ENCODE results near the gene NEU1. TPM values are rescaled to one million over a fixed set of nuclear protein-coding genes. Genes with fewer than 3 reads are reported as not detected.
"Not testable (repeated sequence)": the region's sequence is repeated elsewhere in the genome, so short reads cannot be mapped to it uniquely, and the experiment has no call there.

The NEU1 gene
- total RNA-seq, 1 experiment from 2014 or later: 56.2 TPM

DNA sequence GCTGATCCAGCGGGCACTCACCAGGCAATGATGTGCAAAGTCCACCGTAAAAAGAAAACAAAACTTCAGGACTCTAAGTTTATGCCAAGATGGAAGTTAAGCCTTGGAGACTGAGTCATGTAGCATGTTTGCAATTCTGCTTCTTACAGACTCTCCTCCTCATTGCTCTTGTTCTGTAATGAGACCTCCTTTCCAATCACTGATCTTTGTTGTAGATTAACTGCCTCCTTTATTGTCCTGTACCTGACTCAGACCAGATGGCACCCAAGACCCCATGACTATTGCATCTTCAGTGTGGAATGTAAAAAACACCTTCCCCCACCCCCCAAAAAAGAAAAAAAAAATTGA lies 11.2 kb downstream of the NEU1 start:
- no peaks in the 10 kb centered on the region for H3K36me3 ChIP-seq (replicated peaks; ENCODE audit: control insufficient read depth, insufficient read depth, low read length)
- no peaks in the 10 kb centered on the region for H3K27me3 ChIP-seq (ENCODE audit: control insufficient read depth, insufficient read depth, low read length)
- DNase-seq: no peak
- no peak overlapping the region for H3K4me3 ChIP-seq (ENCODE audit: insufficient read depth, low read depth, low read length)

DNA sequence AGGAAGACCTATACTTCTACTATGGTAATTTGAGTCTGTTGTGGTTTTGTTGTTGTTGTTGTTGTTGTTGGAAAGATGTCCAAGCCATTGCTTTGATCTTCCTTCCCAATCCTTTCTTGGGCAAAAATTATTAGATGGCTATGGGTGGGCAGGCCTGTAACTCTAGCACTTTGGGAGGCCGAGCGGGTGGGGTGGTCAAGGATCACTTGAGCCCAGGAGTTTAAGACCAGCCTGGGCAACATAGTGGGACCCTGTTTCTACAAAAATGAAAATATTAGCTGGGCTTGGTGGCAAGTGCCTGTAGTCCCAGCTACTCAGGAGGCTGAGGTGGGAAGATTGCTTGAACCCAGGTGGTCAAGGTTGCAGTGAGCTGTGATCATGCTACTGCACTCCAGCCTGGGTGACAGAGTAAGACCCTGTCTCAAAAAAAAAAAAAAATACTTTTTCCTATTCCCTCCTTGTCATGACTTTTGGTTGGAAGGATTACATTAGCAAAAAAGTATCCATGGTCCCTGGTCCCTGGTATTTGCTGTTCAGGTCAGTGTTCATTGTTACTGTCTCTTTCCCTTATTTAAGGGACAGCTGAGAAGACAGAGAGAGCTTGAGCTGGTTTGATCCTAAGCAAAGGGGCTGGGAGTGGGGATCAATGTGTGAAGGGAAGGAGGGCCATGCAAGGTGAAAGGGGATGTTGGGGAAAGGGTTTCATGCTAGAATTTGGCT lies 11.7 kb downstream of the NEU1 start:
- Histone ChIP-seq H3K4me3 (ENCODE audit: insufficient read depth, low read depth, low read length) (no peak overlapping the region), H3K36me3 (replicated peaks; ENCODE audit: control insufficient read depth, insufficient read depth, low read length) (no peaks in the 10 kb centered on the region), H3K27me3 (ENCODE audit: control insufficient read depth, insufficient read depth, low read length) (no peaks in the 10 kb centered on the region)
- DNase-seq: peak; percentile 31

DNA sequence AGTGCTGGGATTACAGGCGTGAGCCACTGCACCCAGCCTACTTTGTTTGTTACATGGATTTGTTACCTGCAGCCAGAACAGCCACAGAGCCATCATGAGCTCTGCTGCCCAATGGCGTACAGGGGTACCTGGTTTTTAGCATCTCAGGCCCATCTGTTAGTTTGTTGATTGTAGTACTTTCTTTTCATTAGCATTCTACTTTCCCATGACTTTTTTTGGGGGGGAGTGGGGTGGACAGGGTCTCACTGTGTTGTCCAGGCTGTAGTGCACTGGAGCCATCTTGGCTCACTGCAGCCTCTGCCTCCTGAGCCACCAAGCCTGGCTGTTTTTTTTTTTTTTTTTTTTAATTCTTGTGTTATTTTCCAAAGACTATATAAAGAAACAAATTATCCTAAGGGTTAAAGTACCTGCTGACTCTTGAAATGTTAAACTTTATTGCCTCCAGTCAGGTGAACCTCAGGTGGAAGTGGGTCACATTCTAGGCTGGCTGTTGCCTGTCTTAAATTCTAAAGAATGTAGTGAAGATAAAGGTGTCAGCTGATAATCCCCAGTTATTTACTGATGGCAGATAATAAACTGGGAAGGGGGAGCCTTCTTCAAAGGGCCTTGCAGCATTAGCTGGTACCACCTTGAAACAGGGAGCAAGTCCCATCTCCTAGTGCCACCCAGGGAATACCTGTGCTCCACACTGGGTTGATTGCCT lies 15.2 kb downstream of the NEU1 start:
- H3K4me3 ChIP-seq (ENCODE audit: insufficient read depth, low read depth, low read length): no peak overlapping the region
- H3K27me3 ChIP-seq (ENCODE audit: control insufficient read depth, insufficient read depth, low read length): no peaks in the 10 kb centered on the region
- no peaks in the 10 kb centered on the region for H3K36me3 ChIP-seq (replicated peaks; ENCODE audit: control insufficient read depth, insufficient read depth, low read length)
- DNase-seq: no peak

DNA sequence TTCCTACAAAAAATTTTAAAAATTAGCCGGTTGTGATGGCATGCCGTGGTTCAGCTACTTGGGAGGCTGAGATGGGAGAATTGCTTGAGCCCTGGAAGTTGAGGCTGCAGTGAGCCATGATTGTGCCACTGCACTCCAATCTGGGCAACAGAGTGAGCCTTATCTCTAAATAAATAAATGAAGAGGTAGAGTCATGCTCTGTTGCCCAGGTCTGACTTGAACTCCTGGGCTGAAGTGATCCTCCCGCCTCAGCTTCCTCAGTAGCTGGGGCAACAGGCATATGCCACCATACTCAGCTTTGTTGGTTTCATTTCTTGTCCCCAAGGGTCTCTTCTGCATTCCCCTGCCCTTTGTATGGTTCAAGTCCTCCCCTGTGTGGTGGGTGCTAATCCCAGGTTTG lies 18.1 kb downstream of the NEU1 start:
- Histone ChIP-seq H3K36me3 (replicated peaks; ENCODE audit: control insufficient read depth, insufficient read depth, low read length) (peaks cover 8% of the 10 kb centered on the region), H3K27me3 (ENCODE audit: control insufficient read depth, insufficient read depth, low read length) (no peaks in the 10 kb centered on the region), H3K4me3 (ENCODE audit: insufficient read depth, low read depth, low read length) (no peak overlapping the region)
- DNase-seq: peak; percentile 22

DNA sequence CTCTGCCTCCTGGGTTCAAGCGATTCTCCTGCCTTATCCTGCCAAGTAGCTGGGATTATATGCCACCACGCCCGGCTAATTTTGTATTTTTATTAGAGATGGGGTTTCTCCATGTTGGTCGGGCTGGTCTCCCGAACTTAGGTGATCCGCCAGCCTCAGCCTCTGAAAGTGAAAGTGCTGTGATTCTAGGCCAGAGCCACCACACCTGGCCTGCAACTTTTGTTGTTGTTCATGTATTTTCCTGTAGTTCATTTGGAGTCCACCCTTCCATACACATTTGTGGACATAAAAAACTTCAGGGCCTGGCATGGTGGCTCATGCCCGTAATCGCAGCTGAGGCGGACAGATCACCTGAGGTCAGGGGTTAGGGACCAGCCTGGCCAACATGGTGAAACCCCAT lies 20.6 kb downstream of the NEU1 start:
- H3K36me3 ChIP-seq (replicated peaks; ENCODE audit: control insufficient read depth, insufficient read depth, low read length): peaks cover 31% of the 10 kb centered on the region
- DNase-seq: no peak
- no peak overlapping the region for H3K4me3 ChIP-seq (ENCODE audit: insufficient read depth, low read depth, low read length)
- H3K27me3 ChIP-seq (ENCODE audit: control insufficient read depth, insufficient read depth, low read length): no peaks in the 10 kb centered on the region

DNA sequence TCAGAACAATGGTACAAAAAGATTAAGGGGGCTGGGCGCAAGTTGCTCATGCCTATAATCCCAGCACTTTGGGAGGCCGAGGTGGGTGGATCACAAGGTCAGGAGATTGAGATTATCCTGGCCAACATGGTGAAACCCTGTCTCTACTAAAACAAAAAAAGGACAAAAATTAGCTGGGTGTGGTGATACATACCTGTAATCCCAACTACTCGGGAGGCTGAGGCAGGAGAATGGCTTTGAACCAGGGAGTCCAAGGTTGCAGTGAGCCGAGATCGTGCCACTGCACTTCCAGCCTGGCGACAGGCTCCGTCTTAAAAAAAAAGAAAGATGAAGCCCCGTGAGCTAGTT lies 22.9 kb downstream of the NEU1 start:
- H3K4me3 ChIP-seq (ENCODE audit: insufficient read depth, low read depth, low read length); H3K27me3 ChIP-seq (ENCODE audit: control insufficient read depth, insufficient read depth, low read length); DNase-seq: not testable (repeated sequence)
- peaks cover 41% of the 10 kb centered on the region for H3K36me3 ChIP-seq (replicated peaks; ENCODE audit: control insufficient read depth, insufficient read depth, low read length)

DNA sequence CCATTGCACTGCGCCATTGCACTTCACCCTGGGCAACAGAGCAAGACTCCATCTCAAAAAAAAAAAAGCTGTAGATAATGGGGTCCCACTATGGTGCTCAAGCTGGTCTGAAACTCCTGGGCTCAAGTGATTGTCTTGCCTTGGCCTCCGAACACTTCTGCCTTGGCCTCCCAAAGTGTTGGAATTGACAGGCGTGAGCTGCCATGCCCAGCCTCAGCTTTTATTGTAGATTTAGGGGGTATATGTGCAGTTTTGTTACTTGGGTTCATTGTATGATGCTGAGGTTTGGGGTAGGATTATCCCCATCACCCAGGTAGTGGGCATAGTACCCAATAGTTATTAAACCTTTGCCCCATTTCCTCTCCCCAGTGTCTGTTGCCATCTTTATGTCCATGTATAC lies 23.7 kb downstream of the NEU1 start:
- DNase-seq: no peak
- peaks cover 41% of the 10 kb centered on the region for H3K36me3 ChIP-seq (replicated peaks; ENCODE audit: control insufficient read depth, insufficient read depth, low read length)
- no peaks in the 10 kb centered on the region for H3K27me3 ChIP-seq (ENCODE audit: control insufficient read depth, insufficient read depth, low read length)
- H3K4me3 ChIP-seq (ENCODE audit: insufficient read depth, low read depth, low read length): no peak overlapping the region

DNA sequence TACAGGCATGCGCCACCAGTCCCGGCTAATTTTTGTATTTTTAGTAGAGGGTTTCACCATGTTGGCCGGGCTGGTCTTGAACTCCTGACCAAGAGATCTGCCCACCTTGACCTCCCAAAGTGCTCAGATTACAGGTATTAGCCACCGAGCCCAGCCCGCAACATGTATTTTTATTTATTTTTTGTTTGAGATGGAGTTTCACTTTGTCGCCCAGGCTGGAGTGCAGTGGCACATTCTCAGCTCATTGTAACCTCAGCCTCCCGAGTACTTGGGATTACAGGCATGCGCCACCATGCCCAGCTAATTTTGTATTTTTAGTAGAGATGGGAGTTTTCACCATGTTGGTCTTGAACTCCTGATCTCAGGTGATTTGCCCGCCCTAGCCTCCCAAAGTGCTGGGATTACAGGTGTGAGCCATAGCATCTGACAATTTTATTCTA lies 24.5 kb downstream of the NEU1 start:
- H3K36me3 ChIP-seq (replicated peaks; ENCODE audit: control insufficient read depth, insufficient read depth, low read length): peaks cover 41% of the 10 kb centered on the region
- not testable (repeated sequence) for H3K27me3 ChIP-seq (ENCODE audit: control insufficient read depth, insufficient read depth, low read length); H3K4me3 ChIP-seq (ENCODE audit: insufficient read depth, low read depth, low read length); DNase-seq

DNA sequence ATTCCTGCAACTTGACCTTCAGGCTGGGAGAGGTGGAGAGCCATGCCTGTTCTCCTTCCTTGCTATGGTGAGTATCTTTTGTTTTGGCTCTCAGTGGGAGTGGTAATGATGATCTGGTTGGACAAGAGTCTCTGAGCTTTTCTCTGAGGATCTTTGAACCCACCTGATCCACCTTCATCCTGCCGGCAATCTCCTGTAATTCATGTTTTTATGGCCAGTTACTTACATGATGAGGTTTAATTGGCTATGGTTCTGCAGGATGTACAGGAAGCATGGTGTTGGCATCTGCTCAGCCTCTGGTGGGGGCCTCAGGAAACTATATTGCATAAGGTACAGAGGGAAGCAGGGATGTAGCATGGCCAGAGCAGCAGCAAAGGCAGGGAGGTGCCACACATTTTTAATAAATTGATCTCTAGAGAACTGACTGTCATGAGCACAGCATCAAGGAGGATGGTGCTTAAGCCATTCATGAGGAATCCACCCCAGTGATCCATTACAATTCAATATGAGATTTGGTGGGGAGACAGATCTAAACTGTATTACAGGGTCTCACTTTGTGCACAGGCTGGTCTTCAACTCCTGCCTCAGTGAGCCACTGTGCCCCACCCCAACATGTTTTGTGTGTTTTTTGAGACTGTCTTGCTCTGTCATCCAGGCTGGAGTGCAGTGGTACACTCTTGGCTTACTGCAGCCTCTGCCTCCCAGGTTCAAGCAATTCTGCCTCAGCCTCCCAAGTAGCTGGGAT lies 25.1 kb downstream of the NEU1 start:
- no peak for DNase-seq
- peaks cover 41% of the 10 kb centered on the region for H3K36me3 ChIP-seq (replicated peaks; ENCODE audit: control insufficient read depth, insufficient read depth, low read length)

DNA sequence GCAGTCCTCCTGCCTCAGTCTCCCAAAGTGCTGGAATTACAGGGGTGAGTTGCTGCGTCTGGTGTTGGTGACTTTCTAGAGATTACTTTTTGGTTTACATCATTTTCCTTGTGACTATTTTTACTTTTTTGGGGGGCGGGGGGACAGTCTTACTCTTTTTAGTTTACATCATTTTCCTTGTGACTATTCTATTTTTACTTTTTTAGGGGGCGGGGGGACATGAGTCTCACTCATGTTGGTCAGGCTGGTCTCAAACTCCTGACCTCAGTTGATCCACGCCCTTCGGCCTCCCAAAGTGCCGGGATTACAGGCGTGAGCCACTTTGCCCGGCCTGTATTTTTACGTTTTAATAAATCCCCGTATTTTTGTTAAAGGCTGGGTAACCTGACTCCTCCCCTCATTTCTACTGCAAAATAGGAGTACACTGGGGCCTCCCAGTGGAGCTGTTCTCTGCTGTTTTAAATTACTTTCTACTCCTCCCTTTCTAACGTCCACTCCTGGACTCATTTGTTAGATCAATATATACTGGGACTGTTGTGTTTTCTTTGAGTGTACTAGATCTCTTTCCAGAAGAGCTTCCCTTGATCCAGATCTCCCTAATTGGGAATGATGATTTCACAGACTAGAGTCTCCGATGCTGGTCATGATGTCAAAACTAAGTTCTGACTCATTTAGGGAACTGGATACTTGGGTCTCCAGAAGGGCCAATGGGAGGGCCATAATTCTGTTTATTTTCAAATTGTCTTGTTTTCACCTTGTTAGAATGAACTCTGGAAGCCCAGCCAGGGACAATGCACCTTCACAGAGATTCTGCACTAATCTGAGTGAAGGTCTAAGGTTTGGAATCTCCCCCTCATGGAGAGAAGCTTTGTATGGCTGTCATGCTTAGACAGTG lies 25.9 kb downstream of the NEU1 start:
- peaks cover 41% of the 10 kb centered on the region for H3K36me3 ChIP-seq (replicated peaks; ENCODE audit: control insufficient read depth, insufficient read depth, low read length)
- no peak for DNase-seq
- no peaks in the 10 kb centered on the region for H3K27me3 ChIP-seq (ENCODE audit: control insufficient read depth, insufficient read depth, low read length)
- H3K4me3 ChIP-seq (ENCODE audit: insufficient read depth, low read depth, low read length): peak overlapping the region; percentile 100

More for the DNA sequence above, 25.1 kb downstream of the NEU1 start:
- Histone ChIP-seq H3K27me3 (ENCODE audit: control insufficient read depth, insufficient read depth, low read length) (no peaks in the 10 kb centered on the region), H3K4me3 (ENCODE audit: insufficient read depth, low read depth, low read length) (peak overlapping the region; percentile 100; the same call in 1 of the 2 replicates)

DNA sequence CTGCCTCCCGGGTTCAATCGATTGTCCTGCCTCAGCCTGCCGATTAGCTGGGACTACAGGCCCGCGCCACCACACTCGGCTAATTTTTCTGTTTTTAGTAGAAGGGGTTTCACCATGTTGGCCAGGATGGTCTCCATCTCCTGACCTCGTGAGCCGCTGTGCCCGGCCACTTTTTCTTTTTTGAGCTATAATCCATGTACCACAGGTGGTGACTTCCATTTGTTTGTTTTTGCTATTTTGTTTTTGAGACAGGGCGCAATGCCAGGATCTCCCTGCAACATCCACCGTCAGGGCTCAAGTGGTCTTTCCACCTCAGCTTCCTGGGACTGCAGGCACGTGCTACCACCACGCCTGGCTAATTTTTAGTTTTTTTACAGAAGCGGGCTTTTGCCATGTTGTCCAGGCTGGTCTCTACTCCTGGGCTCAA lies 26.6 kb downstream of the NEU1 start:
- DNase-seq: no peak
- H3K27me3 ChIP-seq (ENCODE audit: control insufficient read depth, insufficient read depth, low read length): no peaks in the 10 kb centered on the region
- H3K4me3 ChIP-seq (ENCODE audit: insufficient read depth, low read depth, low read length): peak overlapping the region; percentile 100
- peaks cover 41% of the 10 kb centered on the region for H3K36me3 ChIP-seq (replicated peaks; ENCODE audit: control insufficient read depth, insufficient read depth, low read length)

DNA sequence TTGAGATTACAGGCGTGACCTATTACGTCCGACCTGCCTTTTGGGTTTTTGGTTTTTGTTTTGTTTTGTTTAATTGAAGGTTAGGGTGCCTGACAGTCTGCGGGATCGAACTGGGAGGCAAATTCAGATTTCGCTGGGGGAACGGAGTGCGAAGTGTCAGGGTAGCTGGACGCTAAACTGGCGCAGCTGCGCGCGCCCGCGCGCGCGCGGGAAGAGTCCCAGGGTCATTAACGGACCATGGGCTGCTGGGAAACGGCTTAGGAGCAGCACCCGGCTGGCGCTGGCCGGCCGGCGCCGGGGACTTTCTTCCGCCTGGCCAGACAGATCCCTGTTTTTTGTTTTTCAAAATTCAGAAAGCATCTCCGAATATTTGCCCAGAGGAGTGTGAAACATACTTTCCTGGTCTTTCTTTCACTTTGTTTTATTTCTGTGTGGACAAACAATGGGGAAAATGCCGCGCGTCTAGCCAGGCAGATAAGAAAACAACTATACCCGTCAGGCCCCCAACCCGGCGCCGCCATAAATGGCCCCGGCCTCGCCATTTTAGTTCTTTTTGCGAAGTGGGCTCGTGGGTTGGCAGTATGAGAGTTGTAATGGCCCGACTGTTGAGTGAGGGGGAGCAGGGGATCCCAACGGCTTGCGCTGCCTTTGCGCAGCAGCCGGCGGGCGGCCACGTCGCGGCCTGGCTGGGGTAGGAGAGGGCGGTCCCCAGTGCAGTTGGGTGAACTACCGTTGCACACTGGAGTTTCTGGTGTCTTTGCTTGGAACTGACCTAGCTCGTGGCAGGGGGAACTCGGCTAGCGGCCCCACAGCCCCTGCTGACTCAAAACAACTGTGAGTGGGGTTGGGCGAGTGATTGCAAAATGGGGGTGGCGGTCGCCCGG lies 28.0 kb downstream of the NEU1 start:
- peak overlapping the region; percentile 100 for H3K4me3 ChIP-seq (ENCODE audit: insufficient read depth, low read depth, low read length)
- peaks cover 34% of the 10 kb centered on the region for H3K36me3 ChIP-seq (replicated peaks; ENCODE audit: control insufficient read depth, insufficient read depth, low read length)
- peak; percentile 95 for DNase-seq
- H3K27me3 ChIP-seq (ENCODE audit: control insufficient read depth, insufficient read depth, low read length): no peaks in the 10 kb centered on the region

DNA sequence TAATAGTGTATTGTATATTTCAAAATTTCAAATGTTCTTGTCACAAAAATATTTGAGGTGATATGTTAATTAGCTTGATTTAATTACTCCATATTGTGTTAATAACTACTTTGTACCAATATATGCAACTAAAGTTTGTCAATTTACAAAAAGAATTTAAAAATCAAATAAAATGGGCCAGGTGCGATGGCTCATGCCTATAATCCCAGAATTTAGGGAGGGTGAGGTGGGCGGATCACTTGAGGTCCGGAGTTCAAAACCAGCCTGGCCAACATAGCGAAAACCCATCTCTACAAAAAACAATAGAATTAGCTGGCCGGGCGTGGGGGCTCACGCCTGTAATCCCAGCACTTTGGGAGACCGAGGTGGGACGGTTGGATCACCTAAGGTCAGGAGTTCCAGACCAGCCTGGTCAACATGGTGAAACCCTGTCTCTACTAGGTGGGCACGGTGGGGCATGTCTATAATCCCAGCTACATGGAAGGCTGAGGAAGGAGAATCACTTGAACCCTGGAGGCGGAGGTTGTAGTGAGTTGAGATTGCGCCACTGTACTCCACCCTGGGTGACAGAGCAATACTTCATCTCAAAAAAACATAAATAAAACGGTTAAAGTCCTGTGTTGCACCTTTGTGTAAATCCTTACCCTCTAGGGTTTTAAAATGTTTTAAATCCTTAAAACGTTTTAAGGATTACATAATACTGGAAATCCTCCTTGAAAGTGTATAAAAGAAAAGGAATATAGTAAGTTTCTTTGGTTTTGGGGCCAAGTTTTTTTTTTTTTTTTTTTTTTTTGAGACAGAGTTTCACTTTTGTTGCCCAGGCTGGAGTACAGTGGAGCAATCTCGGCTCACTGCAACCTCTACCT lies 31.0 kb downstream of the NEU1 start:
- Histone ChIP-seq H3K4me3 (ENCODE audit: insufficient read depth, low read depth, low read length) (no peak overlapping the region), H3K27me3 (ENCODE audit: control insufficient read depth, insufficient read depth, low read length) (no peaks in the 10 kb centered on the region), H3K36me3 (replicated peaks; ENCODE audit: control insufficient read depth, insufficient read depth, low read length) (peaks cover 7% of the 10 kb centered on the region)
- no peak for DNase-seq

Measured in H7 (cell line).